ENCODE measurements around the gene STIM1. TPM values are rescaled to one million over a fixed set of nuclear protein-coding genes. Genes with fewer than 3 reads are reported as not detected.

Gene STIM1
- total RNA-seq, 4 donors from 2014 or later: 65.2 to 150 (median 92.6) TPM

GRCh38 chr11:3817181-3817800 lies 38.2 kb upstream of the STIM1 start:
- DNase-seq (ENCODE audit: extremely low spot score): no peak
- H3K4me3 ChIP-seq: no peak overlapping the region
- no peaks in the 10 kb centered on the region for H3K4me1 ChIP-seq
- no peaks in the 10 kb centered on the region for H3K27me3 ChIP-seq
- no peak overlapping the region for H3K27ac ChIP-seq (replicated peaks in 1 of 4)
- TF ChIP-seq EP300 (IDR thresholded peaks at IDR 0.05): no peak
- no peaks in the 10 kb centered on the region for H3K9me3 ChIP-seq
- intact Hi-C loops (cut with DNase I): no loop called here
- H3K36me3 ChIP-seq: no peaks in the 10 kb centered on the region
- WGBS: 92% methylated on average over 10 of the region's 10 CpGs

- DNase-seq (ENCODE audit: extremely low spot score): no peak
- 100% methylated on average over 2 of the region's 2 CpGs for WGBS
- Histone ChIP-seq H3K9me3 (no peaks in the 10 kb centered on the region), H3K4me3 (no peak overlapping the region), H3K27ac (replicated peaks in 1 of 4) (no peak overlapping the region), H3K36me3 (peaks cover 0 to 9% (median 7%) of the 10 kb centered on the region in 4 donors), H3K4me1 (peaks cover 0 to 5% (median 0%) of the 10 kb centered on the region in 4 donors), H3K27me3 (no peaks in the 10 kb centered on the region)
- intact Hi-C loops (cut with DNase I): no loop called here
- TF ChIP-seq, protein P1, sequence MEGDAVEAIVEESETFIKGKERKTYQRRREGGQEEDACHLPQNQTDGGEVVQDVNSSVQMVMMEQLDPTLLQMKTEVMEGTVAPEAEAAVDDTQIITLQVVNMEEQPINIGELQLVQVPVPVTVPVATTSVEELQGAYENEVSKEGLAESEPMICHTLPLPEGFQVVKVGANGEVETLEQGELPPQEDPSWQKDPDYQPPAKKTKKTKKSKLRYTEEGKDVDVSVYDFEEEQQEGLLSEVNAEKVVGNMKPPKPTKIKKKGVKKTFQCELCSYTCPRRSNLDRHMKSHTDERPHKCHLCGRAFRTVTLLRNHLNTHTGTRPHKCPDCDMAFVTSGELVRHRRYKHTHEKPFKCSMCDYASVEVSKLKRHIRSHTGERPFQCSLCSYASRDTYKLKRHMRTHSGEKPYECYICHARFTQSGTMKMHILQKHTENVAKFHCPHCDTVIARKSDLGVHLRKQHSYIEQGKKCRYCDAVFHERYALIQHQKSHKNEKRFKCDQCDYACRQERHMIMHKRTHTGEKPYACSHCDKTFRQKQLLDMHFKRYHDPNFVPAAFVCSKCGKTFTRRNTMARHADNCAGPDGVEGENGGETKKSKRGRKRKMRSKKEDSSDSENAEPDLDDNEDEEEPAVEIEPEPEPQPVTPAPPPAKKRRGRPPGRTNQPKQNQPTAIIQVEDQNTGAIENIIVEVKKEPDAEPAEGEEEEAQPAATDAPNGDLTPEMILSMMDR (IDR thresholded peaks at IDR 0.05): no peak
- TF ChIP-seq POLR2AphosphoS5 (IDR thresholded peaks at IDR 0.05): no peak
- no peak for TF ChIP-seq POLR2A (IDR thresholded peaks at IDR 0.05; ENCODE audit: low read depth)
- no peak for TF ChIP-seq EP300 (IDR thresholded peaks at IDR 0.05)
These were observed 34.5 kb upstream of the STIM1 start for GRCh38 chr11:3820971-3821370.

DNA sequence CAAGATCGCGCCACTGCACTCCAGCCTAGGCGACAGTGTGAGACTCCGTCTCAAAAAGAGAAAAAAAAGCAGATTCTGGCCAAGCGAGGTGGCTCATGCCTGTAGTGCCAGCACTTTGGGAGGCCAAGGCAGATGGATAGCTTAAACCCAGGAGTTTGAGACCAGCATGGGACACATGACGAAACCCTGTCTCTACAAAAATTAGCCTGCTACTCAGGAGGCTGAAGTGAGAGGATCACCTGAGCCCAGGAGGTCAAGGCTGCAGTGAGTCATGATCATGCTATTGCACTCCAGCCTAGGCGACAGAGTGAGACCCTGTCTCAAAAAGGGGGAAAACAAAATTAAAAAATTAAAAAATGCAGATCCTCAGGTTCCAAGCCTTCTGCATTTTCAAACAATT lies 33.2 kb upstream of the STIM1 start:
- H3K36me3 ChIP-seq: peaks cover 10 to 21% (median 20%) of the 10 kb centered on the region in 4 donors
- no peaks in the 10 kb centered on the region for H3K27me3 ChIP-seq
- H3K27ac ChIP-seq (replicated peaks in 1 of 4): no peak overlapping the region
- WGBS: 94% methylated on average over 7 of the region's 7 CpGs
- peaks cover 0 to 5% (median 0%) of the 10 kb centered on the region in 4 donors for H3K4me1 ChIP-seq
- intact Hi-C loops (cut with DNase I): no loop called here
- H3K9me3 ChIP-seq: no peaks in the 10 kb centered on the region
- TF ChIP-seq POLR2A (IDR thresholded peaks at IDR 0.05; ENCODE audit: low read depth) (no peak), EP300 (IDR thresholded peaks at IDR 0.05) (no peak), POLR2AphosphoS5 (IDR thresholded peaks at IDR 0.05) (no peak)
- no peak overlapping the region for H3K4me3 ChIP-seq
- no peak for DNase-seq (ENCODE audit: extremely low spot score)

- intact Hi-C loops (cut with DNase I): no loop called here
- Histone ChIP-seq H3K4me3 (no peak overlapping the region), H3K36me3 (peaks cover 20 to 31% (median 30%) of the 10 kb centered on the region in 4 donors), H3K27me3 (no peaks in the 10 kb centered on the region), H3K27ac (replicated peaks in 1 of 4) (no peak overlapping the region), H3K4me1 (peaks cover 0 to 5% (median 0%) of the 10 kb centered on the region in 4 donors), H3K9me3 (no peaks in the 10 kb centered on the region)
- 96% methylated on average over 3 of the region's 3 CpGs for WGBS
- TF ChIP-seq EP300 (IDR thresholded peaks at IDR 0.05) (no peak), POLR2A (IDR thresholded peaks at IDR 0.05; ENCODE audit: low read depth) (no peak), POLR2AphosphoS5 (IDR thresholded peaks at IDR 0.05) (no peak)
- TF ChIP-seq, protein P1 (IDR thresholded peaks at IDR 0.05): no peak
- no peak for DNase-seq (ENCODE audit: extremely low spot score)
These were observed 32.2 kb upstream of the STIM1 start for GRCh38 chr11:3823303-3823702.

DNA sequence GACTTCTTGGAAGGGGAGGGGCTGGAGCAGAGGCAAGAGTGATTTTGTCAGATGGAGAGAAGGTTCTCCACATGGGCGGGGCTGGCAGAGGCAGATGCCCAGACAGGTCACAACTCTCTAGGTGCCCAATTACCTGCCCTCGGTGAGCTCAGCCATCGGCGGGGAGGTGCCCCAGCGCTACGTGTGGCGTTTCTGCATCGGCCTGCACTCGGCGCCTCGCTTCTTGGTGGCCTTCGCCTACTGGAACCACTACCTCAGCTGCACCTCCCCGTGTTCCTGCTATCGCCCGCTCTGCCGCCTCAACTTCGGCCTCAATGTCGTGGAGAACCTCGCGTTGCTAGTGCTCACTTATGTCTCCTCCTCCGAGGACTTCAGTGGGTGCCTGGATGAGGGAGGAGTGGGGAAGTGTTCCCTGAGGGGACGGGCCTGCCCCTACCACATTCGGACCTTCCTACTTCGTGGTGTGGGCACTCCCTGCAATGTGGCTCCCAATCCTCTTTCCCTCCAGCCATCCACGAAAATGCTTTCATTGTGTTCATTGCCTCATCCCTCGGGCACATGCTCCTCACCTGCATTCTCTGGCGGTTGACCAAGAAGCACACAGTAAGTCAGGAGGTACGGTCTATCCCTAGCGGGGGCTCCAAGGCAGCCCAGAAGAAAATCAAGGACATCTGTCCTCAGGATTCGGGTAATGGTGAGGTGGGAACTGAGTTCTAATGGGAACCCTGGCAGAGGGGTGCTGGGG lies 31.5 kb upstream of the STIM1 start:
- no peak for DNase-seq (ENCODE audit: extremely low spot score)
- Histone ChIP-seq H3K36me3 (peaks cover 20 to 35% (median 31%) of the 10 kb centered on the region in 4 donors), H3K4me3 (no peak overlapping the region), H3K27me3 (no peaks in the 10 kb centered on the region), H3K4me1 (peaks cover 0 to 5% (median 0%) of the 10 kb centered on the region in 4 donors), H3K9me3 (no peaks in the 10 kb centered on the region), H3K27ac (replicated peaks in 1 of 4) (no peak overlapping the region)
- intact Hi-C loops (cut with DNase I): no loop called here
- WGBS: 93% methylated on average over 30 of the region's 30 CpGs
- no peak for TF ChIP-seq POLR2A (IDR thresholded peaks at IDR 0.05; ENCODE audit: low read depth)
- TF ChIP-seq, protein P1 (IDR thresholded peaks at IDR 0.05): no peak
- TF ChIP-seq POLR2AphosphoS5 (IDR thresholded peaks at IDR 0.05): no peak
- no peak for TF ChIP-seq EP300 (IDR thresholded peaks at IDR 0.05)

All from esophagus muscularis mucosa (tissue), 4 donors.